Lower leg skin (tissue), 3 donors: ENCODE measurements around the gene ZC3HAV1.

Experiments used
- POLR2A ChIP-seq, 2 donors: fragments of 450-650 bp; IDR thresholded peaks; one replicate each; pipeline ENCODE4 v1.6.1; 2016 to 2017; ENCODE audit warnings: antibody characterized with exemption in 2 of 2, mild to moderate bottlenecking in 1 of 2, moderate library complexity in 1 of 2
- TF ChIP-seq, protein P1 (sequence below), 3 donors: fragments of 450-650 bp; IDR thresholded peaks; one replicate each; pipeline ENCODE4 v1.5.1; 2016; ENCODE audit warnings: antibody characterized with exemption in 3 of 3, mild to moderate bottlenecking in 3 of 3, moderate library complexity in 2 of 3

DNA sequence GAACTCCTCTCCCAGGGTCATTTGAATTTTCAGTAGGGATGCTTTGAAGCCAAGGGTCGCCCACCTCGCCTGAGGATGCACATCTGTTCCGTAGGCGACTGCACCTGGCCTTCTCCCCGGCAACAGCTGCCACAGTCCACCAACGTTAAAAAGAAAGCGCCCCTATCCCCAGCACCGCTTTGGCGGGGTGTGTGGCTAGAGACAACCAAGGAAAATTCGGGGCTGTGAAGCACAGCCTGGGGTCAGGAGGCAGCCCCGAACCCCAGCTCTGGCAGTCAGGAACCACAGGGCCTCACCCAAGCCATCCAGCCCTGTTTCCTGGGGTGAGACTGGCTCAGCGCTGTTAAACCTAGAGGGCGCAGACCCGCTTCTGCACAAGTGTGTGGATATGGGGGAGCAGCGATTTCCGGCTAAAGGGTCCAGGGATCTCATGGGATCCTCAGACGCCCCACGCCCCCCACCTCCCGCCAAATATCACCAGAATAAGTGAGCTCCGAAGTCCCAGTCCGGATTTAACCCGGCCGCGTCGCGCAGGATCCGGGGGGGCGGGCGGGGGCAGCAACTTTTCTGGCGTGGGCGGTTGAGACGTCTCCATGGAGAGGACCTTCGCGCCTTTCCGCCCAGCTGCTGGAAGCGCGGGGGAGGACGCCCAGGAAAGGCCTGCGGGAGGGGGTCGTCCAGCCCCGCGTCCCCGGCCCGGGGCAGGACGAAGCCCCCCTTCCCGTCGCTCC, 74.5 kb downstream of the ZC3HAV1 start:
- TF ChIP-seq, protein P1, sequence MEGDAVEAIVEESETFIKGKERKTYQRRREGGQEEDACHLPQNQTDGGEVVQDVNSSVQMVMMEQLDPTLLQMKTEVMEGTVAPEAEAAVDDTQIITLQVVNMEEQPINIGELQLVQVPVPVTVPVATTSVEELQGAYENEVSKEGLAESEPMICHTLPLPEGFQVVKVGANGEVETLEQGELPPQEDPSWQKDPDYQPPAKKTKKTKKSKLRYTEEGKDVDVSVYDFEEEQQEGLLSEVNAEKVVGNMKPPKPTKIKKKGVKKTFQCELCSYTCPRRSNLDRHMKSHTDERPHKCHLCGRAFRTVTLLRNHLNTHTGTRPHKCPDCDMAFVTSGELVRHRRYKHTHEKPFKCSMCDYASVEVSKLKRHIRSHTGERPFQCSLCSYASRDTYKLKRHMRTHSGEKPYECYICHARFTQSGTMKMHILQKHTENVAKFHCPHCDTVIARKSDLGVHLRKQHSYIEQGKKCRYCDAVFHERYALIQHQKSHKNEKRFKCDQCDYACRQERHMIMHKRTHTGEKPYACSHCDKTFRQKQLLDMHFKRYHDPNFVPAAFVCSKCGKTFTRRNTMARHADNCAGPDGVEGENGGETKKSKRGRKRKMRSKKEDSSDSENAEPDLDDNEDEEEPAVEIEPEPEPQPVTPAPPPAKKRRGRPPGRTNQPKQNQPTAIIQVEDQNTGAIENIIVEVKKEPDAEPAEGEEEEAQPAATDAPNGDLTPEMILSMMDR (IDR thresholded peaks at IDR 0.05), result no peak
- no peak for TF ChIP-seq POLR2A (IDR thresholded peaks at IDR 0.05)
